ENCODE measurements around the gene MAGI2.
"Not testable (repeated sequence)": the region's sequence is repeated elsewhere in the genome, so short reads cannot be mapped to it uniquely, and the experiment has no call there.

Gene MAGI2

DNA sequence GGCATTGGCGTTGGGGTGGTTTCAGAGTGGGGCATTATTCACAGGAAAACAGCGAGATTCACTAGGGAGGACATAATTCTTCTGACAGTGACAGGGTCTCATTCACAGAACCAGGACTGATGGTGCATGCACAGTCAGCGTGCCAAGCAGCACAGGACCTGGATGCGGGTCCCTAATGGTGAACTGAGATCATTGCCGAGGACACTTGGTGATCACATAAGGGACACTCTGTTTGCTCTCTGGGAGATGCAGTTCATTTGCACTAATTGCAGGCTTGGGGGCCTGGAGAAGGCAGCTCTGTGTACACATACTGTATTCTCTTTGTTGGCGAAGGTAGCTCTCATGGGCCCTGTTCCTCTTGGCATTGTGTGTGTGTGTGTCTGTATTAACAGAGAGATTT, 938.8 kb downstream of the MAGI2 start:
- no peak overlapping the region for H3K4me3 ChIP-seq (ENCODE audit: low read depth, low read length)

DNA sequence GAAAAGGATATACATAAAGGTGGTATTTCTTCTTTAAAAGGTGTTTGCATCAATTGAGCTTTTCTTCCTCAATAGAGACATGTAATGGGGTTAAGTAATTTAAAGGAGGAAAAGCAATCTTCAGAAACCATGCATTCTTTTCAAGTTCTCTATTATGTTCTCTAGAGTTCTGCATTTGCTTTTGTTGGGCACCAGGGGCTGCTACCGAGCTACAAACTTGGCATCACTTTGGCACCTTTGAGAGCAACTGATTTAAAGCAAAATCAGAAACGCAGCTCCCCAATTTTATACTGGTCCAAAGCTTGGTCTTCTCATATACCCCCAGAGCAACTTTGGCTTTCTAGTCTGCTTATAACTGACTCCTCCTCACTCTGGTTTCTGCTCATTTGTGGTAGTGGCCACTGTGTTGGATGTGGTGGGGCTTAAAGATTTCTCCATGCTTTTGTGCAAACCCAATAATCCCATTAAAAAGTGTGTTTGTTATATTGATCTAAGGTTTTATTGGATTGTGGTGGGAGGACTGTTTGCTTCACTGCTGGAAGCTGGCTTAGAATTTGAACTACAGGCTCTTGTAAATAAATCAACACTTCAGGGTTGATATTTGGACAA, 942.8 kb downstream of the MAGI2 start:
- H3K4me3 ChIP-seq (ENCODE audit: low read depth, low read length): no peak overlapping the region

DNA sequence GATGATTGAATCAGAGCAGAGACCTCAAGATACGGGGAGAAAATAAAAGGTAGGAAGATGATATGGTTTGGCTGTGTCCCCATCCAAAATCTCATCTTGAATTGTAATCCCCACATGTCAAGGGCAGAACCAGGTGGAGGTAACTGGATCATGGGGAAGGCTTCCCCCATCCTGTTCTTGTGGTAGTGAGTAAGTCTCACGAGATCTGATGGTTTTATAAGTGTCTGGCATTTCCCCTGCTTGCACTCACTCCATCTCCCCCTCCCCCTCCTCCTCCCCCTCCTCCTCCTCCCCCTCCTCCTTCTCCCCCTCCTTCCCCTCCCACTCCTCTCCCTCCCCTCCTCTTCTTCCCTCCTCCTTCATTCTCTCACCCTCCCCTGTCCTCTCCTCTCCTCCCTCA, 950.2 kb downstream of the MAGI2 start:
- H3K4me3 ChIP-seq (ENCODE audit: low read depth, low read length): not testable (repeated sequence)

- no peak overlapping the region for H3K4me3 ChIP-seq (ENCODE audit: low read depth, low read length)
Observed at GRCh38 chr7:78501064-78501463, 952.4 kb downstream of the MAGI2 start.

GRCh38 chr7:78499971-78500370, 953.5 kb downstream of the MAGI2 start:
- no peak overlapping the region for H3K4me3 ChIP-seq (ENCODE audit: low read depth, low read length)

GRCh38 chr7:78499283-78499682, 954.2 kb downstream of the MAGI2 start:
- no peak overlapping the region for H3K4me3 ChIP-seq (ENCODE audit: low read depth, low read length)

DNA sequence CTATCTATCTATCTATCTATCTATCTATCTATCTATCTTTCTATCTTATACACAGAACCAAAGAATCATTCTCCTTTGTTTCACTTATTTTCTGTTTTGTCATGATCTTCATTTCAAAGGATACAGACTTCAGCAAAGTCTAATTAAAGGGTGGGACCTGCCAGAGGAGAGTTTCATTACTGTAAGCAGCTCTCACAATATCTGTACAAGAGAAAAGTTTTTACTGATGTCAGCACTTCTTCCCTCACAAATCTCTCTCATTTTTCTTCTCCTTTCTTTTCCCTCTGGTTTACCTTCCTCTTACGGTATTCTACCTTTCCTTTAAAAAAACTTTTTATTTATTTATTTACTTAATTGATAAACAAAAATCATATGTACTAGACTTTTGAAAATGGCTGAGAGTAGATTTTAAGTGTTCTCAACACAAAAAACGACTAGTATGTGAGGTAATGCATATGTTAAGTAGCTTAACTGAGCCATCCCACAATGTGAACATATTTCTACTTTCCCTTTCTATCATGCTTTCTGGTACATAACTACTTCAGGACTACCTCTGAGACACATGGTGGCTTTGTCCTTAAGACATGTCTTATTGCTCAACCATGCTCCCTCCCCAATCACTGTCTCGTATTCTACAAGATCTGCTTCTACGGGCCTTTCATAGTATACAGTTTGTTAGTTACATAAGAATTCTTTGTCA, 955.6 kb downstream of the MAGI2 start:
- no peak overlapping the region for H3K4me3 ChIP-seq (ENCODE audit: low read depth, low read length)

GRCh38 chr7:78496096-78496630, 957.3 kb downstream of the MAGI2 start:
- H3K4me3 ChIP-seq (ENCODE audit: low read depth, low read length): no peak overlapping the region

- no peak overlapping the region for H3K4me3 ChIP-seq (ENCODE audit: low read depth, low read length)
Observed at GRCh38 chr7:78493401-78493800, 960.1 kb downstream of the MAGI2 start.

GRCh38 chr7:78492146-78492545, 961.3 kb downstream of the MAGI2 start:
- H3K4me3 ChIP-seq (ENCODE audit: low read depth, low read length): no peak overlapping the region

DNA sequence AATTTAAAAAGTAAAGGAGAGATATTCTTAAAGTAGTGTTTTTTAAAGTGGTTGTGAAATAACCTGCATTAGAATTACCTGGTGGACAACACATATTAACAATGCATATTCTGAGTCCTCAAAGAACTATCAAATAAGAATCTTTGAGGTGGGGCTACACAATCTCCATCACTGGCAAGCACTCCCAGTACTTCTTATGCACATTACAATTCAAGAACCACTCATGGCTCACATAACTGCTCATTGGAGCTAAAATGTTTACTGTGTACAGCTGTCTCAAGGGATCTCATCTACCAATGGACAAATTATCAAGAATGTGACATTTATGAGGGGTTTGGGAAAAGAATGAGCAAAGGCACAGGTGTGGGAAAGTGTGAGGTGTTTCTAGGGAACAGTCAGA, 962.9 kb downstream of the MAGI2 start:
- no peak overlapping the region for H3K4me3 ChIP-seq (ENCODE audit: low read depth, low read length)

DNA sequence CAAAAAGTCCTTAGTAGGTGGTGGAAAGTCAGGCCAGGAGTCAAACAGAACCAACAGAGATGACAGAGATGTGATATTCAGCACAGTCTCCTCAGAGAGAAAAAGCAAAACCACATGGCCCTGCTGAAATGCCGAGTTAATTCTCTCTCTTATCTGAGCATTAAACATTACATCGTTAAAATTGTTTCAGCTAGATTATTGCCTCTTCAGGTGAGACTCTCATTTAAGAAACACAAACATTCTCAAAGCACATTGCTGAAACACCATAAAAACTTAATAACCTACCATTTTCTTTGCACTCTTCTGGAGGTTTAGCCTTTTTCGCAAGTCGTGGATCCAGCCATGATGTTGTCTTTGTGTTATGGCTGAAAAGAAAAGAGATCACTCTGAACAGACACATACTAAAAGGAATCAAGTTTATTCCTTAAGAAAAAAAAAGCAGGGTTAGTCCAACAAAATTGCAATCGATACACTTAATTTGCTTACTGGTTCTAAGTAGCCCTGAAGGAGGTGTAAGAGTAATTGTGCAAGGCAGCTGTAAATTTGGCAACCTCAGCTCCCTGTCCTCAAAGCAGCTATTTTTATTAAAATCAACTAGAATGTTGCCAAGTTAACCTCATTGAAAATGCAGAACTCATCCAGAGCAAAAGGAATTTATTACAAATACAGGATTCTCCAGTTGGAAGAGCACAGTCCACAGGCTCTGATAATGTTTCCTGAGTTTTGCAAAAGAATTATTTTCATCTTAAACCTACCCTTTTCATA, 963.8 kb downstream of the MAGI2 start:
- no peak overlapping the region for H3K4me3 ChIP-seq (ENCODE audit: low read depth, low read length)

DNA sequence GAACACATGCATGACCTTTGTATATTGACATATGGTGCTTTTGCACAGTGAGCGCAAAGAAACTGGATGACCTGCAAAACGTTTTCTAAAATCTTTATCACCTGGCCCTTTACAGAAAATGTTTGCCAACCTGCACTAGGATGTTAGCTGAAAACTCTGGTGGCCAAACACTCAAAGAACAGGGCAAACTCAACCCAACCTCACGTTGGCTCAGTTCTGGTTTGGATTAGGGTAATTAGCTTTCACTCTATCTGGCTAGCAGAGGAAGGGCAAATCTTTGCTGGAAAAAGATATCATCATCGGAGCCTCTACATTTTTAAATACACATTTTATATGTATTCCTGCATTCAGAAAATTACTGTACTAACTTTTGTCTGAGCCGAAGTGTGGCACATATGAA, 966.0 kb downstream of the MAGI2 start:
- H3K4me3 ChIP-seq (ENCODE audit: low read depth, low read length): no peak overlapping the region

DNA sequence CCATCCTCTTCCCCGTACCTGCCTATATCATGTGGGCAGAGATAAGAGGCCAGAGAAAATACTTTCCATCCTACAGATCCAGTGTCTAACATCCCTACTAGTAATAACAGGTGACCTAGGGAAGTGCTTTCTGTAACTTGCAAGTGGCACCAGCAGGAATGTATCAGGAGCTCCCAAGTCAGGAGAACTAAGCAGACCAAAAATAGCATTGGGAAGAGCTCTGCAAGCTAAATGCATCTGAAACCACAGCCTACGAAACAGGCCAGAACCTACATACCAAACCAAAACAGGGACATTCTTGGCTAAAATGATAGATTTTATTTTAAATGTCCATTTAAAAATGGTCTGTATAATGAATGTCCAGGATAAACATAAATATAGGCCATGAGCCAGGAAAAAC, 974.1 kb downstream of the MAGI2 start:
- H3K4me3 ChIP-seq (ENCODE audit: low read depth, low read length): no peak overlapping the region

DNA sequence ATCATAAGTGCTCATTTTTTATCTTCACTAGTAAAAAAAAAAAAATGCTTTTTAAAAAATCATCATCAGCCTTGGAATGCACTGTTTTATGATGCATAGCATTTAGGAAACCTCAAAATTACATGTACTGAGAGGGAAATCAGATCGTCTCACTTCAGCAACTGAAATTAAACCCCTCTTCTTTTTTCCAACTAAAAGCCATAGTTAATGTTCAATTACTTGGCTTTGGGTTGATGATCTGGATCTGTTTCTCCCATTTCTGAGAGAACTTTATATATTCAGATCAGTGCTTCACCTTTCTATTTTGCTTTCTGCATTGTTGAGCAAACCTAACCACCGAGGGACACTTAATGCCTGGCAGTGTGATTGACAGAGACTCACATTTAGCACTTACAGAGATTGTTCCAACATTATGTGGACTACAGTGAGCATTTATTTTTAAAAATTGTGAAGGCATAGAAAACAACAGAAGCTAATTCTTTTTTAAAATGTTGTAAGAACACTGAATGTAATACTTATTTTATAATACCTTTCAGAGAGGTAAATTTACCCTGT, 976.5 kb downstream of the MAGI2 start:
- no peak overlapping the region for H3K4me3 ChIP-seq (ENCODE audit: low read depth, low read length)

DNA sequence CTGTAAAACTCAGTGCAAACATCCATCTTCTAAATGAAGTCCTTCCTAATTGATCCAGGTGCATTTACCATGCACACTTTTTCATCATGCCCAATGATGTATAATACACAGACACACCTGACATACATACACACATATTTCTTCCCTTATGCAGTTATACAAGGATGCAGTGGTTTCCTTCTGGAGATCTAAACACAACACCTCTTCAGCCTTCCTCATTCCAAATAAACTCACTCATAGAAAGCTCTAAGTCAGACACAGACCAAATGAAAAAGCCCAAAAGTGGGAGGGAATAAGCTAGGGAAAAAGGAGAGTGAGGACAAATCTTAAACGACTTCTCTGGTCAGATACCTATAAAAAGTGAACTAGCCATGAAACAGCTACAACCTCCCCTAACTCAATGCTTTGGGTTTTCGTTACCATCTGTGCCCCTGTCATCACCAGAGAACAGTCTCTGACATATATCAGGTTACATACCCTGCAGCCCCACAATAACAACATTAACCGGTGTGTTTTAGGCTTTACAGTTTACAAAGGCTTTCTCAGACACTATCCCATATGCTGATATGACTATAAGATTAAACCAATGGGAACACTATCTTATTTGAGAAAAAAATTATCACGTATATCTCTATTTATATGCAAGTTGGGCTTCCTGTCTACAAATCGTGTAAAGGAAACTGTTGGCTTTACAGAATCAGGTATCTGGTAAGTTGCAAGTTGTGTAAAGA, 979.7 kb downstream of the MAGI2 start:
- H3K4me3 ChIP-seq (ENCODE audit: low read depth, low read length): no peak overlapping the region

GRCh38 chr7:78473021-78473420, 980.4 kb downstream of the MAGI2 start:
- no peak overlapping the region for H3K4me3 ChIP-seq (ENCODE audit: low read depth, low read length)

DNA sequence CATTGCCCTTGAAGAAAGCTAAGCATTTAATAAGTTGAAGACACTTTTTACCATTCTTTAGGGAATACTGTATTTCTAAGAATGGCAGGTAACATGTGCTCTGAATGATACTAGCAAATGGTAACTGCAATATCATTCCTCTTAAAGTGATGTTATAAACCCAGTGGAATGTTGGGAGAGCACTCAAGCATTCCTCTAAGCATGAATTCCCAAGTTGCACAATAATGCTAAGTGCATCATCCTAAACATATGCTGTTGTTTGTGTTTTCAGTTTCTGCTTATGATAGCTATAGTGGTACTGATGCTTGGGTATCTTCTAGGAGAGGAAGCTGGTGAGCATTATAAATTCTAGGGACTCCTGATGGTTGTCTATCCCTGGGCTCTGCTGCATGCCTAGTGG, 980.9 kb downstream of the MAGI2 start:
- no peak overlapping the region for H3K4me3 ChIP-seq (ENCODE audit: low read depth, low read length)

DNA sequence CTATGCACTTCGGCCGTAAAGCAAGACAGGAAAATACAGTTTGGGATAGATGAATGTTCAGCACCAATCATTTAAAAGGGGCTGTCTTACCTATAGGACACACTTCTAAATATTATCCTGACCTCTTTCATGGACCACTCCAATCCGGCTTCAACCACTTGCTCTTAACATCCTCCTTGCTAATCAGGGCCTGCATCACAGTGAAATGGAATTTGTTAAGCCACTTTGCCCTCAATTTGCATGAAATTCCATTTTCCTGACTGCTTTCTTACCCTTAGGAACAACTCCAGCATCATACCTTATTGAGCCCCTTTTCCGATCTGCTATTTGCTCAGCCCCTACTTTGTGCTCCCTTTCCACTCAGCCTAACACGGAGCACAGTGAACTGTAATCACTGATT, 987.6 kb downstream of the MAGI2 start:
- H3K4me3 ChIP-seq (ENCODE audit: low read depth, low read length): no peak overlapping the region

- H3K4me3 ChIP-seq (ENCODE audit: low read depth, low read length): no peak overlapping the region
Observed at GRCh38 chr7:78463039-78463438, 990.4 kb downstream of the MAGI2 start.

DNA sequence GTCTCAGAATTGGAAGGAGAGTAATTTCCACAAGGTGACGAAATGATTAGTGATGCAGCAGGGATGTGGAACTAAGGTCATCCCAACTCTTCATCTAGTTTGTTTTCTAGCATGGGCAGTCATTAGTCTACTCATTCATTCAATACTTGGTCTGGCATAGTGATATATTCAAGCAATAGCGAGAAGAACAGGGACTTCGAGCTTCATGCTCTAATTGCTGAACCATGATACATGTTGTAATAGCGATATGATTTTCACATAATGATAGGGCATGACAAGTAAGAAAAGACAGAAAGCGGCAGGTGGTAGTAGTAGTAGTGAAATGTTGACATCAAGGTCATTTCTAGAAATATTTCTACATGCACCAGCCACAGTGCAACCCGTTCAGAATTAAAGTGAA, 1002.8 kb downstream of the MAGI2 start:
- no peak overlapping the region for H3K4me3 ChIP-seq (ENCODE audit: low read depth, low read length)
